Glutamatergic neuron (in vitro differentiated cells): Measurements from ENCODE around the gene SLC27A5. TPM values are rescaled to one million over a fixed set of nuclear protein-coding genes. Genes with fewer than 3 reads are reported as not detected.

Source experiments
- DNase-seq: peaks from one replicate; pipeline ENCODE4 v3.0.0; 2022
- H3K27ac Mint-ChIP-seq: one replicate; pipeline ENCODE4 v1.8.0; 2020; ENCODE audit warnings: mild to moderate bottlenecking, mixed read lengths, inconsistent platforms; ENCODE audit not compliant: unreplicated experiment
- H3K27me3 Mint-ChIP-seq: one replicate; pipeline ENCODE4 v1.8.0; 2020; ENCODE audit warnings: mild to moderate bottlenecking, moderate library complexity, mixed read lengths, inconsistent platforms; ENCODE audit not compliant: unreplicated experiment
- H3K36me3 Mint-ChIP-seq: one replicate; pipeline ENCODE4 v1.8.0; 2020; ENCODE audit warnings: mild to moderate bottlenecking, mixed read lengths, inconsistent platforms; ENCODE audit not compliant: unreplicated experiment
- H3K4me1 Mint-ChIP-seq: one replicate; pipeline ENCODE4 v1.8.0; 2020; ENCODE audit warnings: mild to moderate bottlenecking, low read depth, mixed read lengths, inconsistent platforms; ENCODE audit not compliant: unreplicated experiment
- H3K4me3 Mint-ChIP-seq: one replicate; pipeline ENCODE4 v1.8.0; 2020; ENCODE audit warnings: mild to moderate bottlenecking, mixed read lengths, inconsistent platforms; ENCODE audit not compliant: unreplicated experiment
- H3K9me3 Mint-ChIP-seq: one replicate; pipeline ENCODE4 v1.8.0; 2020; ENCODE audit warnings: mild to moderate bottlenecking, moderate library complexity, mixed read lengths, inconsistent platforms; ENCODE audit not compliant: unreplicated experiment
- total RNA-seq: library from RNA; stranded (reverse); fragmentation: NEBNext Ultra II Directional; extraction: Animal tissue kit (Norgen Biotek cat#: 25700); gene quantifications from one replicate; pipeline ENCODE4 v1.2.1, GENCODE V29; 2021; ENCODE audit not compliant: unreplicated experiment
- TF ChIP-seq, protein P1 (sequence below): fragments of 200-600 bp; sonication (generic); IDR thresholded peaks from one replicate; pipeline ENCODE4 v1.5.0; 2021; ENCODE audit not compliant: partially characterized antibody, unreplicated experiment

The SLC27A5 gene
- total RNA-seq, 1 donor from 2014 or later: 7.4 TPM

DNA sequence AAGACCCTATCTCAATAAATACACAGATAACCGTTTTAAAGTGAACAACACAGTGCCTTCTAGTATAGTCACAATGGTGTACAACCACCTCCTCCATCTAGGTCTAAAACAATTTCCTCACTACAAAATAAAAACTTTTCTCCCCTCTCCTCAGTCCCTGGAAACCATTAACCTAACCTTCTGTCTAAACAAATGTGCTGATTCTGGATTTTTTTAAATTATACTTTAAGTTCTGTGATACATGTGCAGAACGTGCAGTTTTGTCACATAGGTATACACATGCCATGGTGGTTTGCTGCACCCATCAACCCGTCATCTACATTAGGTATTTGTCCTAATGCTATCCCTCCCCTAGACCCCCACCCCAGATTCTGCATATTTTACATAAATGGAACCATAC lies 17.6 kb upstream of the SLC27A5 start:
- Mint-ChIP-seq H3K36me3 (no peaks in the 10 kb centered on the region), H3K27ac (no peak overlapping the region), H3K9me3 (peaks cover 1% of the 10 kb centered on the region), H3K4me1 (peaks cover 8% of the 10 kb centered on the region), H3K27me3 (peaks cover 3% of the 10 kb centered on the region), H3K4me3 (no peak overlapping the region)
- no peak for DNase-seq
- TF ChIP-seq, protein P1, sequence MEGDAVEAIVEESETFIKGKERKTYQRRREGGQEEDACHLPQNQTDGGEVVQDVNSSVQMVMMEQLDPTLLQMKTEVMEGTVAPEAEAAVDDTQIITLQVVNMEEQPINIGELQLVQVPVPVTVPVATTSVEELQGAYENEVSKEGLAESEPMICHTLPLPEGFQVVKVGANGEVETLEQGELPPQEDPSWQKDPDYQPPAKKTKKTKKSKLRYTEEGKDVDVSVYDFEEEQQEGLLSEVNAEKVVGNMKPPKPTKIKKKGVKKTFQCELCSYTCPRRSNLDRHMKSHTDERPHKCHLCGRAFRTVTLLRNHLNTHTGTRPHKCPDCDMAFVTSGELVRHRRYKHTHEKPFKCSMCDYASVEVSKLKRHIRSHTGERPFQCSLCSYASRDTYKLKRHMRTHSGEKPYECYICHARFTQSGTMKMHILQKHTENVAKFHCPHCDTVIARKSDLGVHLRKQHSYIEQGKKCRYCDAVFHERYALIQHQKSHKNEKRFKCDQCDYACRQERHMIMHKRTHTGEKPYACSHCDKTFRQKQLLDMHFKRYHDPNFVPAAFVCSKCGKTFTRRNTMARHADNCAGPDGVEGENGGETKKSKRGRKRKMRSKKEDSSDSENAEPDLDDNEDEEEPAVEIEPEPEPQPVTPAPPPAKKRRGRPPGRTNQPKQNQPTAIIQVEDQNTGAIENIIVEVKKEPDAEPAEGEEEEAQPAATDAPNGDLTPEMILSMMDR: no peak

DNA sequence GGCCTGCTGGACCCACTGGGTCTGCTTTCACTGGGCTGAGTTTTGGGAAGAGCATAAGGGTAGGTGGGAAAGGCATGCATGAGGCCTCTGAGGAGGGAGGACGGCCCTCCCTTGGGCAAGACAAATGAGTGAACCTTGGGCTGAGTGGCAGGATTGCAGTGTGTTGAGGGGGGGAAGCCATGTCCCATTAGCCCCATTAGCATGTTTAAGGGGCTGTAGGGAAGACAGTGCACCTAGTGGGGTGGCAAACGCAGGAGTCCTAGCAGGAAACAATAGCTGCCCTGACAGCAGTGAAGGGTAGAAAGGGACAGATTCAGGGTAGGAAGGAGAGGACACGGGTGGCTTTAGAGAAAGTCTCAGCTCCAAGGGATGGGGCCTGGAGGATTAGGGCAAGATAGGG lies 10.9 kb upstream of the SLC27A5 start:
- H3K27me3 Mint-ChIP-seq: peaks cover 22% of the 10 kb centered on the region
- TF ChIP-seq, protein P1: no peak

DNA sequence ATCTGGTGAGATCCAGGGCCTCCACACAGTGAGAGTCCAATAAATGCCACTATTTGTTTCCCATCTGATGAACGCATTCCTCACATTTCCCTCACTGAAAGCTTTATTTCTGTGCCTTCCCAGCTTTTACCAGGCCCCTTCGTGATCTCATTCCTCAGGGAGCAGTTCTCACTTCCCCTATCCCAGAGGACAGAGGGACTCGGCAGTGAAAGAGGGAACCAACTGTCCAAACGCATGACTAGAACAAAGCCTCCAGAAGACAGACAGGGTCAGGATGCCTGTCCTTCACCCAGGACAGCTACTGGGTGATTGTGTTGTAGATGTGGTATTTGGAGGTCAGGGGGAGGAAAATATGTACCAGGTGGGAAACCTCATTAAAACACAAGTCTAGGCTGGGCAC lies 9.9 kb upstream of the SLC27A5 start:
- H3K4me1 Mint-ChIP-seq: peaks cover 10% of the 10 kb centered on the region
- no peak for DNase-seq
- peak overlapping the region; percentile 46 for H3K4me3 Mint-ChIP-seq
- peaks cover 12% of the 10 kb centered on the region for H3K9me3 Mint-ChIP-seq
- TF ChIP-seq, protein P1: no peak
- peaks cover 23% of the 10 kb centered on the region for H3K27me3 Mint-ChIP-seq
- no peaks in the 10 kb centered on the region for H3K36me3 Mint-ChIP-seq
- peak overlapping the region; percentile 46 for H3K27ac Mint-ChIP-seq

More for the DNA sequence above, 10.9 kb upstream of the SLC27A5 start:
- Mint-ChIP-seq H3K27ac (peak overlapping the region; percentile 12), H3K4me3 (peak overlapping the region; percentile 42), H3K36me3 (no peaks in the 10 kb centered on the region), H3K9me3 (peaks cover 12% of the 10 kb centered on the region), H3K4me1 (peaks cover 10% of the 10 kb centered on the region)
- DNase-seq: no peak

DNA sequence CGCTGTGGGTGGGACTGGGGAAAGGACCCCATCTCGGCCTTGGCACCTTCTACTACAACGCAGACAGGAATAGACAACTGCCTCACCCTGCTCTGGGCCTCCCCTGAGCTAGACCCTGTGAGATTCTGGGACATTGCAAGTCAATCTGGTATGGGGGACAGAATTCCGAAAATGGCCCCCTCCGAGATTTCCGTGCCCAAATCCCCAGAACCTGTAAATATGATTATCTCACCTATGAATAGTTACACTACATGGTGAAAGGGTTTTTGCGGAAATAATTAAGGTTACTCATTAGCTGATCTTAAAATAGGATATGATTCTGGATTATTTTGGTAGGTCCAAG lies 8.4 kb upstream of the SLC27A5 start:
- Mint-ChIP-seq H3K36me3 (no peaks in the 10 kb centered on the region), H3K27me3 (peaks cover 29% of the 10 kb centered on the region)

More for the DNA sequence above, 8.4 kb upstream of the SLC27A5 start:
- TF ChIP-seq, protein P1: no peak
- peak overlapping the region; percentile 100 for H3K4me3 Mint-ChIP-seq
- DNase-seq: no peak
- peak overlapping the region; percentile 100 for H3K27ac Mint-ChIP-seq
- H3K4me1 Mint-ChIP-seq: peaks cover 19% of the 10 kb centered on the region
- peaks cover 15% of the 10 kb centered on the region for H3K9me3 Mint-ChIP-seq
